H9 (cell line): Measurements from ENCODE around the gene ENO4. TPM values are rescaled to one million over a fixed set of nuclear protein-coding genes. Genes with fewer than 3 reads are reported as not detected.

ENCODE experiments used
- DNase-seq: peaks from one replicate; pipeline ENCODE4 v3.0.0-alpha.2; 2017
- H2AFZ ChIP-seq: one replicate; pipeline ENCODE4 v1.6.1; 2013; ENCODE audit warnings: mild to moderate bottlenecking, low read length, control low read depth, moderate library complexity
- H2AK5ac ChIP-seq: 2 replicates; pipeline ENCODE4 v1.6.1; 2013; ENCODE audit warnings: low read length, control low read depth, mixed read lengths; ENCODE audit not compliant: insufficient read length
- H2BK120ac ChIP-seq: one replicate; pipeline ENCODE4 v1.6.1; 2013; ENCODE audit warnings: low read depth, mild to moderate bottlenecking, low read length, control low read depth, inconsistent platforms; ENCODE audit not compliant: poor library complexity, severe bottlenecking
- H2BK12ac ChIP-seq: 2 replicates; pipeline ENCODE4 v1.6.1; 2013; ENCODE audit warnings: low read length, control low read depth, mixed read lengths, low read depth; ENCODE audit not compliant: insufficient read length
- H2BK15ac ChIP-seq: 2 replicates; pipeline ENCODE4 v1.6.1; 2013; ENCODE audit warnings: low read depth, low read length, control low read depth
- H2BK20ac ChIP-seq: one replicate; pipeline ENCODE4 v1.6.1; 2013; ENCODE audit warnings: low read depth, mild to moderate bottlenecking, low read length, control low read depth, inconsistent platforms; ENCODE audit not compliant: poor library complexity, severe bottlenecking
- H2BK5ac ChIP-seq: 2 replicates; pipeline ENCODE4 v1.6.1; 2013; ENCODE audit warnings: low read length, control low read depth, mixed read lengths; ENCODE audit not compliant: insufficient read length
- H3K14ac ChIP-seq: 2 replicates; pipeline ENCODE4 v1.6.1; 2013; ENCODE audit warnings: low read length, control low read depth; ENCODE audit not compliant: insufficient read depth
- H3K18ac ChIP-seq: 2 replicates; pipeline ENCODE4 v1.6.1; 2013; ENCODE audit warnings: low read depth, mild to moderate bottlenecking, mixed read lengths, low read length, control low read depth; ENCODE audit not compliant: insufficient read length
- H3K23ac ChIP-seq: 2 replicates; pipeline ENCODE4 v1.6.1; 2013; ENCODE audit warnings: low read length, control low read depth, mixed read lengths, low read depth; ENCODE audit not compliant: insufficient read length
- H3K23me2 ChIP-seq: 2 replicates; pipeline ENCODE4 v1.6.1; 2013; ENCODE audit warnings: low read depth, mild to moderate bottlenecking, mixed read lengths, low read length, control low read depth; ENCODE audit not compliant: insufficient read length, poor library complexity, severe bottlenecking
- H3K27ac ChIP-seq: 2 replicates; pipeline ENCODE4 v1.5.1; 2013; ENCODE audit warnings: low read length, control low read depth, mixed read lengths, low read depth; ENCODE audit not compliant: insufficient read length
- H3K27me3 ChIP-seq: 2 replicates; pipeline ENCODE4 v1.6.1; 2013; ENCODE audit warnings: low read length, control low read depth, inconsistent platforms; ENCODE audit not compliant: insufficient read depth
- H3K4ac ChIP-seq: 2 replicates; pipeline ENCODE4 v1.6.1; 2013; ENCODE audit warnings: low read depth, mild to moderate bottlenecking, control low read depth, inconsistent platforms, low read length, moderate library complexity
- H3K4me1 ChIP-seq: 2 replicates; pipeline ENCODE4 v1.6.1; 2013; ENCODE audit warnings: low read length, control low read depth, inconsistent platforms; ENCODE audit not compliant: insufficient read depth
- H3K4me2 ChIP-seq: 2 replicates; pipeline ENCODE4 v1.6.1; 2013; ENCODE audit warnings: low read length, control low read depth, mixed read lengths; ENCODE audit not compliant: insufficient read length, insufficient read depth
- H3K56ac ChIP-seq: 2 replicates; pipeline ENCODE4 v1.6.1; 2013; ENCODE audit warnings: low read depth, mild to moderate bottlenecking, mixed read lengths, low read length, control low read depth; ENCODE audit not compliant: insufficient read length
- H3K79me1 ChIP-seq: 2 replicates; pipeline ENCODE4 v1.6.1; 2013; ENCODE audit warnings: low read depth, mild to moderate bottlenecking, moderate library complexity, low read length, control low read depth, inconsistent platforms; ENCODE audit not compliant: insufficient read depth, poor library complexity, severe bottlenecking
- H3K79me2 ChIP-seq: 2 replicates; pipeline ENCODE4 v1.6.1; 2013; ENCODE audit warnings: low read length, control low read depth, inconsistent platforms; ENCODE audit not compliant: insufficient read depth
- H3K9ac ChIP-seq: 2 replicates; pipeline ENCODE4 v1.6.1; 2013; ENCODE audit warnings: low read length, control low read depth, mixed read lengths; ENCODE audit not compliant: insufficient read length; ENCODE audit errors: extremely low read depth
- H3K9me3 ChIP-seq: one replicate; pipeline ENCODE4 v1.6.1; 2013; ENCODE audit warnings: low read depth, low read length, inconsistent platforms; ENCODE audit not compliant: control insufficient read depth
- H3T11ph ChIP-seq: one replicate; pipeline ENCODE4 v1.6.1; 2013; ENCODE audit warnings: mild to moderate bottlenecking, low read length, control low read depth, inconsistent platforms
- H4K20me1 ChIP-seq: one replicate; pipeline ENCODE4 v1.6.1; 2013; ENCODE audit not compliant: control insufficient read depth, insufficient read length, insufficient read depth
- H4K5ac ChIP-seq: 2 replicates; pipeline ENCODE4 v1.6.1; 2013; ENCODE audit warnings: low read depth, mild to moderate bottlenecking, mixed read lengths, low read length, control low read depth; ENCODE audit not compliant: insufficient read length
- H4K8ac ChIP-seq: replicated peaks from 2 replicates; pipeline ENCODE4 v1.6.1; 2013; ENCODE audit warnings: low read length, control low read depth, mixed read lengths, low read depth; ENCODE audit not compliant: insufficient read length
- H4K91ac ChIP-seq: 2 replicates; pipeline ENCODE4 v1.6.1; 2013; ENCODE audit warnings: low read depth, mild to moderate bottlenecking, moderate library complexity, mixed read lengths, low read length, control low read depth; ENCODE audit not compliant: insufficient read length
- H3K27ac Mint-ChIP-seq, 3 experiments: 2 replicates in 2 of 3; 3 replicates in 1 of 3; pipeline ENCODE4 v1.8.0; 2020 to 2021; ENCODE audit warnings: mixed read lengths in 3 of 3, mild to moderate bottlenecking in 1 of 3, moderate library complexity in 1 of 3
- H3K27me3 Mint-ChIP-seq: 2 replicates; pipeline ENCODE4 v1.8.0; 2021; ENCODE audit warnings: low read depth, mild to moderate bottlenecking, moderate library complexity, mixed read lengths
- H3K36me3 Mint-ChIP-seq, 3 experiments: 2 replicates in 2 of 3; 3 replicates in 1 of 3; pipeline ENCODE4 v1.8.0; 2020 to 2021; ENCODE audit warnings: low read depth in 3 of 3, mixed read lengths in 3 of 3; ENCODE audit not compliant: insufficient read depth in 1 of 3
- H3K4me1 Mint-ChIP-seq, 2 experiments: 2 replicates each; pipeline ENCODE4 v1.8.0; 2020; ENCODE audit warnings: mixed read lengths in 2 of 2
- H3K4me3 Mint-ChIP-seq, 2 experiments: 2 replicates in 1 of 2; 3 replicates in 1 of 2; pipeline ENCODE4 v1.8.0; 2020 to 2021; ENCODE audit warnings: mild to moderate bottlenecking in 2 of 2, mixed read lengths in 2 of 2, moderate library complexity in 1 of 2
- H3K9me3 Mint-ChIP-seq, 2 experiments: 2 replicates in 1 of 2; 3 replicates in 1 of 2; pipeline ENCODE4 v1.8.0; 2020; ENCODE audit warnings: mild to moderate bottlenecking in 2 of 2, mixed read lengths in 2 of 2, moderate library complexity in 1 of 2
- WGBS: extraction: QIAGEN DNeasy Blood & Tissue Kit; methylation state at CpG from one replicate; pipeline ENCODE4 v1.1.7; 2013; ENCODE audit warnings: missing lambda C conversion rate, low lambda C conversion rate, mixed read lengths; ENCODE audit not compliant: insufficient read length; ENCODE audit errors: extremely low coverage; 5-methylcytosine and 5-hydroxymethylcytosine counted together
- total RNA-seq: library from RNA; stranded (reverse); gene quantifications from 2 replicates; pipeline ENCODE4 v1.2.1, GENCODE V29; 2021
- TF ChIP-seq, protein P1 (sequence below): fragments of 200-600 bp; sonication (generic); conservative IDR thresholded peaks from 3 replicates; pipeline ENCODE4 v1.8.0; 2021; ENCODE audit warnings: antibody characterized with exemption, mild to moderate bottlenecking

Gene ENO4
- total RNA-seq, 1 experiment from 2014 or later, result 0.26 TPM

DNA sequence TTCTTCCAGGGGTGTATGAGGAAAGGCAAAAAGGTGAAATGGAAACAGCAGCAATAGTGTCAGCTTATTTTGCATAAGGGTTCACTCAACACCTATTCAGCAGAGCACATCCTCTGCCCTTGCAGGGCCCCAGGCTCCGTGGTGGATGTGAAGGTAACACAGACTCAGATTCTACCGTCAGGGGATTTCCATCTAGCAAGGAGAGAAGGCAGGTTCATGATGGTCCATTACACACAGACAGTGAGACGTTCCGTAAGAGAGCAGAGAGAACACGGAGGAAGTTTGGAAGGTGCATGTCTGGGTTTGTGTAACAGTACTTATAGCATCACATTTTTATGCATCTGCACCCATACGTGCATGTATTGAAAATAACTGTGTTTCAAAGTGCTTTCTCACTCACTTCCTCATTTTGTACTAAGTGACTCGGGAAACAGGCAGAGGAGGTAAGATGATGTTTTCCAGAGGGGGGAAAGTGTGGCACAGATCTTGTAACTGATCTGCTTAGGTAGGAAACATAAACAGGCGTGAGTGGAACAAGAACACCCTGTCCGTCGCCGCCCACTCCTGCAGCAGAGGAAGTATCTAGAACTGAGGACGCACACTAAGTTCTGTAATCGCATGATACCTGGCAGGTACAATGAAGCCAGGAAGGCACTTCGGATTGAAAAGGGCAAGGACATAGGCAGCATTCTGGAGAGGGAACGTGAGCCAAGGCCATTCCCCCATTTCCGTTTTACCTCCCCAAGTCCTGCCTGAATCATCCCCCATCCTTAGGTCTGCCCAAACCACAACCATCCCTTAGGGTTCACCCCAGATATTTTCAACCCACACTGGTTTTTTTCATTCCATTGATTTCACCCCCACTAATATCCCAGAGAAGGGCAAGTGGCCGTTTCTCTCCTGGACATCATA is 1.0 kb upstream of the ENO4 start:
- Histone ChIP-seq H3K79me2 (no peaks in the 10 kb centered on the region), H2BK20ac (no peak overlapping the region), H3K27ac (no peak overlapping the region), H4K91ac (no peak overlapping the region), H3K4ac (no peak overlapping the region), H3K9ac (peak overlapping the region; percentile 44), H3K18ac (no peak overlapping the region), H3K79me1 (no peaks in the 10 kb centered on the region), H2AFZ (no peak overlapping the region), H2BK5ac (no peak overlapping the region), H2AK5ac (no peak overlapping the region), H2BK15ac (no peak overlapping the region), H4K5ac (no peak overlapping the region), H4K20me1 (no peaks in the 10 kb centered on the region), H3K14ac (no peak overlapping the region), H4K8ac (no peak overlapping the region), H3K4me1 (peaks cover 10% of the 10 kb centered on the region; the same call in 1 of the 2 replicates), H2BK120ac (no peak overlapping the region), H2BK12ac (no peak overlapping the region), H3K27me3 (no peaks in the 10 kb centered on the region), H3K23ac (no peak overlapping the region), H3K56ac (no peak overlapping the region), H3K4me2 (peak overlapping the region; percentile 67), H3K9me3 (no peaks in the 10 kb centered on the region), H3T11ph (no peak overlapping the region), H3K23me2 (peaks cover 9% of the 10 kb centered on the region)
- DNase-seq, result no peak
- no CpG with 5 or more reads among the region's 17 CpGs for WGBS
- H3K27ac Mint-ChIP-seq, result peak overlapping the region in 2 of 3 experiments; percentile 49 to 89; a peak in 3 of 7 replicates
- TF ChIP-seq, protein P1, sequence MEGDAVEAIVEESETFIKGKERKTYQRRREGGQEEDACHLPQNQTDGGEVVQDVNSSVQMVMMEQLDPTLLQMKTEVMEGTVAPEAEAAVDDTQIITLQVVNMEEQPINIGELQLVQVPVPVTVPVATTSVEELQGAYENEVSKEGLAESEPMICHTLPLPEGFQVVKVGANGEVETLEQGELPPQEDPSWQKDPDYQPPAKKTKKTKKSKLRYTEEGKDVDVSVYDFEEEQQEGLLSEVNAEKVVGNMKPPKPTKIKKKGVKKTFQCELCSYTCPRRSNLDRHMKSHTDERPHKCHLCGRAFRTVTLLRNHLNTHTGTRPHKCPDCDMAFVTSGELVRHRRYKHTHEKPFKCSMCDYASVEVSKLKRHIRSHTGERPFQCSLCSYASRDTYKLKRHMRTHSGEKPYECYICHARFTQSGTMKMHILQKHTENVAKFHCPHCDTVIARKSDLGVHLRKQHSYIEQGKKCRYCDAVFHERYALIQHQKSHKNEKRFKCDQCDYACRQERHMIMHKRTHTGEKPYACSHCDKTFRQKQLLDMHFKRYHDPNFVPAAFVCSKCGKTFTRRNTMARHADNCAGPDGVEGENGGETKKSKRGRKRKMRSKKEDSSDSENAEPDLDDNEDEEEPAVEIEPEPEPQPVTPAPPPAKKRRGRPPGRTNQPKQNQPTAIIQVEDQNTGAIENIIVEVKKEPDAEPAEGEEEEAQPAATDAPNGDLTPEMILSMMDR, result no peak
- H3K4me3 Mint-ChIP-seq, result peak overlapping the region; percentile 85 to 90
- peaks cover 32% of the 10 kb centered on the region for H3K27me3 Mint-ChIP-seq
- H3K9me3 Mint-ChIP-seq, result no peaks in the 10 kb centered on the region; a peak in 1 of 5 replicates
- H3K36me3 Mint-ChIP-seq, result no peaks in the 10 kb centered on the region; a peak in 1 of 7 replicates
- H3K4me1 Mint-ChIP-seq, result peaks cover 28 to 30% of the 10 kb centered on the region in 2 experiments
